ENCODE measurements around the gene GRIN3A.

GRIN3A gene

DNA sequence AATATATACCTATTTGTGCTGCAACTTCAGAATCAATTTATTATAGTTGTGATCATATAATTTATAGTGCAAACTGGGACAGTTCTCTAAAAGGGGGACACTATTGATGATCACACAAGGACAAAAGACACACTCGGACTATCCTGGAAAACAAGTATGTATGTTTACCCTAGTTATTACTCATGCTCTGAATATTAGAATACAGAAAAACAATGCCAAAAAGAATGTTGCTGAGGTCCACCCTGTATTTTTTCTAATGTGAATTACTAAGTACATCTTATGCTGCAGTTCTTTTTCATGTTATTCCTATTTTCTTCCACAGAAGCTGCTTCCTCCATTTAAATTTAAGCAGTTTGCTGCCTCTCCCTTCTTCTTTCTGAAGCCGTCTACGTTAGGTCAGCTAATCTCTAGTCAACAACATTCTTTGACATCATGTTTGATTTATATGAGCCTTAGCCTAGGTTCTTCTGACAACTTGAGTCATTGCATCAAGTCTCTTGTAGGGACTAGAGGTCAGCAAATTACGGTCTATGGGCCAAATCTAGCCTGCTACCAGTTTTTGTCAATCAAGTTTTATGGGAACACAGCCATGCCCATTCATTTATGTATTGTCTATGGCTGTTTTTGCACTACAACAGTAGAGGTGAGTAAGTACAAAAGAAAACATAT, 103.6 kb downstream of the GRIN3A start:
- DNase-seq (ENCODE audit: extremely low read depth, low read depth), result no peak

DNA sequence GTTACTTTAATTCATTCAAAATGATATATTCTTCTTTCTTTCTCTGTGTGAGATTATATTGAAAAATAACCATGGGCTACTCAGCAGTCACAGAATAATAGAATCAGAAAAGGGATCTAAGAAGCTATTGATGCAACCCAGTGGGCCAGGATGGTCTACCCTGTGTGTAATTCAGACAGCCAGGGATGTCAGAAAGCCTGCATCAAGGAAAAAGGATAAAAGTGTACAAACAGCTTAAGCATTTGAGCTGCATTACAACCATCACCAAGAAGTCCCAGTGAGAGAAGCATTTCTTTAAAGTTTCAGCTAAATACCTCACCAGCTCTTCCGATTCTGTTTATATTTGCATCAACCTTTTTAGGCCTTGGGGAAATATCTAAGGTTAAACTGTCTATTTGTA, 105.8 kb downstream of the GRIN3A start:
- no peak for DNase-seq (ENCODE audit: extremely low read depth, low read depth)
- TF ChIP-seq, protein P1, sequence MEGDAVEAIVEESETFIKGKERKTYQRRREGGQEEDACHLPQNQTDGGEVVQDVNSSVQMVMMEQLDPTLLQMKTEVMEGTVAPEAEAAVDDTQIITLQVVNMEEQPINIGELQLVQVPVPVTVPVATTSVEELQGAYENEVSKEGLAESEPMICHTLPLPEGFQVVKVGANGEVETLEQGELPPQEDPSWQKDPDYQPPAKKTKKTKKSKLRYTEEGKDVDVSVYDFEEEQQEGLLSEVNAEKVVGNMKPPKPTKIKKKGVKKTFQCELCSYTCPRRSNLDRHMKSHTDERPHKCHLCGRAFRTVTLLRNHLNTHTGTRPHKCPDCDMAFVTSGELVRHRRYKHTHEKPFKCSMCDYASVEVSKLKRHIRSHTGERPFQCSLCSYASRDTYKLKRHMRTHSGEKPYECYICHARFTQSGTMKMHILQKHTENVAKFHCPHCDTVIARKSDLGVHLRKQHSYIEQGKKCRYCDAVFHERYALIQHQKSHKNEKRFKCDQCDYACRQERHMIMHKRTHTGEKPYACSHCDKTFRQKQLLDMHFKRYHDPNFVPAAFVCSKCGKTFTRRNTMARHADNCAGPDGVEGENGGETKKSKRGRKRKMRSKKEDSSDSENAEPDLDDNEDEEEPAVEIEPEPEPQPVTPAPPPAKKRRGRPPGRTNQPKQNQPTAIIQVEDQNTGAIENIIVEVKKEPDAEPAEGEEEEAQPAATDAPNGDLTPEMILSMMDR (IDR thresholded peaks at IDR 0.05; ENCODE audit: low read depth, low read length), result no peak

More for the DNA sequence above, 103.6 kb downstream of the GRIN3A start:
- TF ChIP-seq, protein P1 (IDR thresholded peaks at IDR 0.05; ENCODE audit: low read depth, low read length), result no peak

DNA sequence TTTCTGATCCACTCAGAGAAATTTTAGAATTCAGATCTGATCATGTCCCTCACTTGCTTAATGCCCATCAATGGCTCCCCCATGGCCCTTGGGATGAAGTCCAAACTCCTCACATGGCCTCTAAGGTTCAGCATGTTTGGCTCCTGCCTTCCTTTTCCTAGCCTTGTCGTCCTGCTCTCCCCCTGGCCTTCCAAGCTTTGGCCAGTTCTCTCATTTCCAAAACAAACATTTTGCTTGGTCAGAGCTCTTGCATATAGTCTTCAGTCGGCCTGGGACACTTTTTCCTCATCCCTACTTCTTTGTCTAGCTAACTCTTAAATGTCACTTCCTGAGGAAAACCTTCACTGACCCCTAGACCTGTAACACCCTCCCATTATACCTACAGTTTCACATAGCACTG, 106.6 kb downstream of the GRIN3A start:
- TF ChIP-seq, protein P1 (IDR thresholded peaks at IDR 0.05; ENCODE audit: low read depth, low read length), result no peak
- no peak for DNase-seq (ENCODE audit: extremely low read depth, low read depth)

DNA sequence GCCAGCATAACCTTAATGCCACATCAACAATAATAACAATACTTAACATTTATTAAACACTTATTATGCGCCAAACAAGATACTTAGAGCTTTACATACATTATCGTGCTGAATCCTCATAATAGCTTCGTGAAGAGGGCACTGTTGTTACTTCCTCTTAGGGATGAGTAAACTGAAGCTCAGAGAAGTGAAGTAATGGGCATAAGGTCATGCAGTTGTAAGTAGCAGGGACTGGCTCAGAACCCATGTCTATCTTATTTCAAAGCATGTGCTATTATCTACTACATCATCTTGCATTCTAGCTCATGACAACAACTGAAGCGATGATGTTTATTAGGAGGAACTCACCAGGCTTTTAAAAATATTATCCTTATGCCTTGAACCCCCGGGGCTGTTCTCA, 108.8 kb downstream of the GRIN3A start:
- no peak for DNase-seq (ENCODE audit: extremely low read depth, low read depth)

DNA sequence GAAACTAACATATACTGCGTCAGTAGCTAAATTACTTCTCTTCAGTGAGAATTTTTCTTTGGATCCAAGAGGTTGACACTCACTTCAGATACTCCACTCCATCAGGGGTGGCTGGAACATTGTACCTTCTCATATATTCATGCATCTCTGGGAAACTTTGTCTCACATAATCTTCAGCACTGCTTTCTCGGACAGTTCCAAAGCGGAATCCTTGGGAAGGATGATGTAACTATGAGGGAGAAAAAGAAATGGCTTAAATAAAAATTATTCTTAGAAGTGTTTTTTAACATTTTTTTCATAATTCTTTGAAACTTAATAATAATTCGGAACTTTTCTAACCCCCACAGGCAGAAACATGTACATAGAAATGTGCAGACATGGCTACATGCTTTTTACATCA, 110.3 kb downstream of the GRIN3A start:
- DNase-seq (ENCODE audit: extremely low read depth, low read depth), result no peak
- TF ChIP-seq, protein P1 (IDR thresholded peaks at IDR 0.05; ENCODE audit: low read depth, low read length), result no peak

More for the DNA sequence above, 108.8 kb downstream of the GRIN3A start:
- TF ChIP-seq, protein P1 (IDR thresholded peaks at IDR 0.05; ENCODE audit: low read depth, low read length), result no peak

DNA sequence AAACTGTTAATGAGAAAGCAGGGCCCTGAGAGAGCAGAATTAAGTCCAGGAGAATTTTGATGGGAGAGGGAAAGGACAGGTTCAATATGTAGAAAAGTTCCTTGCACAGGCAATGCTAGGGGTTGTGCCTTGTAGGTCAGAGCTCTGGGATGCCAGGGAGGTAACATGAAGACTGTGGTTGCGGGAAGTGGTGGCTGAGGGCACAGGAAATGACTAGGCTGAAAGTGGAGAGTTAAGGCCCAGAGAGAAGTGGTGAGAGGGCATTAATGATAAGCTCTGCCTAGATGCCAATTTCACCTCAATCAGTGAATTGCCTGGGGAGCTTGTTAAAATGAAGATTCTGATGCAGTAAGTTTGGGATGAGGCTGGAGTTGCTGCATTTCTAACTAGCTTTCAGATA, 112.2 kb downstream of the GRIN3A start:
- DNase-seq (ENCODE audit: extremely low read depth, low read depth), result no peak
- TF ChIP-seq, protein P1 (IDR thresholded peaks at IDR 0.05; ENCODE audit: low read depth, low read length), result no peak

DNA sequence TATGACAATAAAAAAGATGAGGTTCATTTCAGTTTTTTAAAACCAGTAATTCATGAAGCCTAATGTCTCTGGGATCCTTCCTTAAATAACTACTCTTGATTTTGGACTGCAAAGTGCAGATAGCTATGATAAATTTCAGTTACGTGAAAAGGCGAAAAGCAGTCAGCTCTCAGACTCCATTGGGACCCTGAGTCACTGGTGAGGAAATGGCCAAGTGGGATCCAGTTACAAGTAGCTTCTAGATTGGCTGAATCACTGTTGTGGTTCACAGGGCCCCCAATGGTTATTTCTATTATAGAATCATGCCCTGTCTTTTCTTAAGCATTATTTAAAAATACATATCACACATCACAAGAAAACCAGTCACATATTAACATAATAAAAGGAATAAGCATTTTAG, 112.6 kb downstream of the GRIN3A start:
- DNase-seq (ENCODE audit: extremely low read depth, low read depth), result no peak
- TF ChIP-seq, protein P1 (IDR thresholded peaks at IDR 0.05; ENCODE audit: low read depth, low read length), result no peak
